Hepatocyte (in vitro differentiated cells): ENCODE results near the gene RBM15B. TPM values are rescaled to one million over a fixed set of nuclear protein-coding genes. Genes with fewer than 3 reads are reported as not detected.

Experiments
- DNase-seq: peaks from one replicate; pipeline ENCODE4 v3.0.0-alpha.2; 2016; ENCODE audit warnings: low spot score
- H2AFZ ChIP-seq: fragments of 200-600 bp; sonication (generic); 2 replicates; pipeline ENCODE4 v1.6.0; 2016; ENCODE audit warnings: antibody characterized with exemption, mild to moderate bottlenecking
- H3K27ac ChIP-seq: fragments of 200-600 bp; sonication (generic); 2 replicates; pipeline ENCODE4 v1.5.1; 2016; ENCODE audit warnings: mild to moderate bottlenecking
- H3K27me3 ChIP-seq: fragments of 200-600 bp; sonication (generic); 2 replicates; pipeline ENCODE4 v1.6.1; 2016
- H3K36me3 ChIP-seq: fragments of 200-600 bp; sonication (generic); replicated peaks from 2 replicates; pipeline ENCODE4 v1.5.1; 2016; ENCODE audit warnings: low read depth; ENCODE audit not compliant: insufficient read depth
- H3K4me1 ChIP-seq: fragments of 200-600 bp; sonication (generic); 2 replicates; pipeline ENCODE4 v1.5.1; 2016; ENCODE audit warnings: mild to moderate bottlenecking, moderate library complexity; ENCODE audit not compliant: insufficient read depth
- H3K4me2 ChIP-seq: fragments of 200-600 bp; sonication (generic); 2 replicates; pipeline ENCODE4 v1.6.0; 2016
- H3K4me3 ChIP-seq: fragments of 200-600 bp; sonication (generic); 2 replicates; pipeline ENCODE4 v1.5.1; 2016; ENCODE audit warnings: mild to moderate bottlenecking
- H3K79me2 ChIP-seq: fragments of 200-600 bp; sonication (generic); 2 replicates; pipeline ENCODE4 v1.6.0; 2017; ENCODE audit warnings: mild to moderate bottlenecking
- H3K9me2 ChIP-seq: fragments of 200-600 bp; sonication (generic); replicated peaks from 2 replicates; pipeline ENCODE4 v1.6.0; 2017; ENCODE audit warnings: mild to moderate bottlenecking; ENCODE audit not compliant: insufficient read depth
- H3K9me3 ChIP-seq: fragments of 200-600 bp; sonication (generic); 2 replicates; pipeline ENCODE4 v1.5.1; 2016; ENCODE audit warnings: low read depth, mild to moderate bottlenecking
- H4K20me1 ChIP-seq: fragments of 200-600 bp; sonication (generic); 2 replicates; pipeline ENCODE4 v1.6.0; 2016; ENCODE audit warnings: mild to moderate bottlenecking; ENCODE audit not compliant: insufficient read depth, poor library complexity, severe bottlenecking
- CTCF ChIP-seq: fragments of 200-600 bp; sonication (generic); IDR thresholded peaks from 2 replicates; pipeline ENCODE4 v1.5.1; 2016; ENCODE audit warnings: antibody characterized with exemption, mild to moderate bottlenecking; ENCODE audit not compliant: poor library complexity
- EZH2 ChIP-seq: fragments of 200-600 bp; sonication (generic); IDR thresholded peaks from 2 replicates; pipeline ENCODE4 v1.6.1; 2016; ENCODE audit warnings: antibody characterized with exemption, mild to moderate bottlenecking, borderline replicate concordance
- EZH2phosphoT487 ChIP-seq: fragments of 200-600 bp; sonication (generic); IDR thresholded peaks from one replicate; pipeline ENCODE4 v1.6.1; 2018; ENCODE audit warnings: antibody characterized with exemption, mild to moderate bottlenecking, low read depth, moderate library complexity; ENCODE audit not compliant: unreplicated experiment, severe bottlenecking
- WGBS: methylation state at CpG from one replicate; pipeline ENCODE4 v1.1.6; 2016; ENCODE audit warnings: low lambda C conversion rate; ENCODE audit errors: missing lambda C conversion rate; 5-methylcytosine and 5-hydroxymethylcytosine counted together
- polyA plus RNA-seq: library from polyadenylated mRNA; unstranded; fragments of >200 nt; fragmentation: Nextera tagmentation; extraction: Ambion mirVana; gene quantifications from 2 replicates; pipeline ENCODE4 v1.2.1, GENCODE V29; 2016
- total RNA-seq: library from RNA; depleted of rRNA; stranded (reverse); fragments of >200 nt; gene quantifications from 2 replicates; pipeline ENCODE4 v1.2.3, GENCODE V29; 2014

RBM15B gene
- total and polyA plus RNA-seq, 2 experiments from 2014 or later, result 31.0 to 33.3 TPM

GRCh38 chr3:51434746-51435327 lies 43.8 kb downstream of the RBM15B start:
- Histone ChIP-seq H3K4me1 (no peaks in the 10 kb centered on the region), H3K4me3 (no peak overlapping the region), H3K9me2 (no peaks in the 10 kb centered on the region), H4K20me1 (no peaks in the 10 kb centered on the region), H3K27me3 (no peaks in the 10 kb centered on the region), H3K9me3 (no peaks in the 10 kb centered on the region), H3K27ac (no peak overlapping the region), H3K36me3 (no peaks in the 10 kb centered on the region), H3K79me2 (no peaks in the 10 kb centered on the region), H2AFZ (no peak overlapping the region), H3K4me2 (no peak overlapping the region)
- TF ChIP-seq EZH2phosphoT487 (no peak), CTCF (peak; percentile 60)
- peak; percentile 71 for DNase-seq

- H4K20me1 ChIP-seq, result no peaks in the 10 kb centered on the region
- TF ChIP-seq EZH2phosphoT487, result no peak
- TF ChIP-seq CTCF, result no peak
- no peak for TF ChIP-seq EZH2
- no peaks in the 10 kb centered on the region for H3K9me3 ChIP-seq
- H3K27me3 ChIP-seq, result no peaks in the 10 kb centered on the region
- H3K4me3 ChIP-seq, result no peak overlapping the region
- DNase-seq, result no peak
- H3K27ac ChIP-seq, result no peak overlapping the region
- H3K79me2 ChIP-seq, result no peaks in the 10 kb centered on the region
- H3K36me3 ChIP-seq, result no peaks in the 10 kb centered on the region
- H3K4me2 ChIP-seq, result no peak overlapping the region
- no peaks in the 10 kb centered on the region for H3K4me1 ChIP-seq
- H3K9me2 ChIP-seq, result no peaks in the 10 kb centered on the region
- WGBS, result 96% methylated on average over 8 of the region's 8 CpGs
- H2AFZ ChIP-seq, result no peak overlapping the region
These were observed 46.0 kb downstream of the RBM15B start for GRCh38 chr3:51436998-51437639.

- no peak for DNase-seq
- H3K9me3 ChIP-seq, result no peaks in the 10 kb centered on the region
- H3K9me2 ChIP-seq, result no peaks in the 10 kb centered on the region
- TF ChIP-seq EZH2phosphoT487 (no peak), EZH2 (no peak), CTCF (no peak)
- H3K36me3 ChIP-seq, result no peaks in the 10 kb centered on the region
- H3K27me3 ChIP-seq, result no peaks in the 10 kb centered on the region
- 97% methylated on average over 8 of the region's 8 CpGs for WGBS
- no peaks in the 10 kb centered on the region for H4K20me1 ChIP-seq
- no peak overlapping the region for H2AFZ ChIP-seq
- no peak overlapping the region for H3K27ac ChIP-seq
- no peak overlapping the region for H3K4me2 ChIP-seq
- no peak overlapping the region for H3K4me3 ChIP-seq
- peaks cover 6% of the 10 kb centered on the region for H3K79me2 ChIP-seq
- H3K4me1 ChIP-seq, result no peaks in the 10 kb centered on the region
These were observed 50.4 kb downstream of the RBM15B start for GRCh38 chr3:51441282-51442030.
